ENCODE results near the gene HINT2. TPM values are rescaled to one million over a fixed set of nuclear protein-coding genes. Genes with fewer than 3 reads are reported as not detected.

Gene HINT2
- total and polyA plus RNA-seq, 3 experiments from 2014 or later: 65.1 to 71.7 (median 69.4) TPM

- Mint-ChIP-seq H3K27me3 (no peaks in the 10 kb centered on the region), H3K27ac (peak overlapping the region in 4 of 8 donors; percentile 25 to 96 (median 66)), H3K9me3 (no peaks in the 10 kb centered on the region), H3K4me1 (peaks cover 22 to 35% (median 24%) of the 10 kb centered on the region in 3 donors), H3K36me3 (peaks cover 0 to 4% (median 0%) of the 10 kb centered on the region in 3 donors), H3K4me3 (peak overlapping the region in 6 of 7 donors; percentile 47 to 99 (median 91))
- no peaks in the 10 kb centered on the region for H3K27me3 ChIP-seq (ENCODE audit: insufficient read depth, low read length, poor library complexity, severe bottlenecking)
- DNase-seq: no peak
- H3K36me3 ChIP-seq (ENCODE audit: insufficient read depth, low read length): no peaks in the 10 kb centered on the region
- no peaks in the 10 kb centered on the region for H3K9me3 ChIP-seq (ENCODE audit: low read length)
- H3K4me3 ChIP-seq (ENCODE audit: low read length): no peak overlapping the region
- ChIA-PET CTCF (interaction anchor here (1.5 to 3.3 kb wide), 4 partner anchors 8 to 35 kb away, joined by 5 to 18 read pairs (median 10); partner anchors contain the start of genes HINT2 and NPR2), POLR2A (no interaction called here)
- H3K27ac ChIP-seq (ENCODE audit: low read depth, low read length): no peak overlapping the region
- H3K4me1 ChIP-seq (ENCODE audit: insufficient read depth, low read length): peaks cover 14% of the 10 kb centered on the region
Measured at GRCh38 chr9:35827486-35827885, 12.6 kb upstream of the HINT2 start.

GRCh38 chr9:35826071-35826701, 11.3 kb upstream of the HINT2 start:
- no peaks in the 10 kb centered on the region for H3K9me3 Mint-ChIP-seq
- CTCF ChIA-PET: interaction anchor here (0.6 to 3.4 kb wide), 22 partner anchors 9 to 1943 kb away, joined by 3 to 18 read pairs (median 5); partner anchors contain the start of genes GBA2, HINT2, NPR2 and RGP1
- no peak overlapping the region for H3K27ac ChIP-seq (ENCODE audit: low read depth, low read length)
- peak overlapping the region in 5 of 8 donors; percentile 21 to 85 (median 28) for H3K27ac Mint-ChIP-seq
- H3K4me1 Mint-ChIP-seq: peaks cover 22 to 31% (median 24%) of the 10 kb centered on the region in 3 donors
- peaks cover 0 to 4% (median 0%) of the 10 kb centered on the region in 3 donors for H3K36me3 Mint-ChIP-seq
- H3K36me3 ChIP-seq (ENCODE audit: insufficient read depth, low read length): no peaks in the 10 kb centered on the region
- no peak overlapping the region for H3K4me3 ChIP-seq (ENCODE audit: low read length)
- H3K27me3 ChIP-seq (ENCODE audit: insufficient read depth, low read length, poor library complexity, severe bottlenecking): no peaks in the 10 kb centered on the region
- peak overlapping the region in 4 of 7 donors; percentile 55 to 69 (median 65) for H3K4me3 Mint-ChIP-seq
- H3K4me1 ChIP-seq (ENCODE audit: insufficient read depth, low read length): peaks cover 14% of the 10 kb centered on the region
- POLR2A ChIA-PET: interaction anchor here (0.6 kb wide), 1 partner anchor 82 kb away, joined by 3 read pairs; no protein-coding TSS in a partner anchor
- DNase-seq: peak in 2 of 5 donors; percentile 45 to 58
- H3K9me3 ChIP-seq (ENCODE audit: low read length): no peaks in the 10 kb centered on the region
- H3K27me3 Mint-ChIP-seq: no peaks in the 10 kb centered on the region

- no peak overlapping the region for H3K27ac ChIP-seq (ENCODE audit: low read depth, low read length)
- POLR2A ChIA-PET: interaction anchor here (1.0 kb wide), 1 partner anchor 11 kb away, joined by 3 read pairs; the partner anchor contains the start of gene SPAG8
Measured at GRCh38 chr9:35822926-35823325, 8.1 kb upstream of the HINT2 start.

GRCh38 chr9:35820076-35820475, 5.2 kb upstream of the HINT2 start:
- Mint-ChIP-seq H3K4me3 (peak overlapping the region in 1 of 7 donors; percentile 58), H3K36me3 (peaks cover 0 to 5% (median 0%) of the 10 kb centered on the region in 3 donors), H3K9me3 (no peaks in the 10 kb centered on the region), H3K4me1 (peaks cover 6 to 8% (median 7%) of the 10 kb centered on the region in 3 donors), H3K27ac (no peak overlapping the region), H3K27me3 (peaks cover 0 to 8% of the 10 kb centered on the region in 2 donors)
- H3K27me3 ChIP-seq (ENCODE audit: insufficient read depth, low read length, poor library complexity, severe bottlenecking): no peaks in the 10 kb centered on the region
- CTCF ChIA-PET: no interaction called here
- POLR2A ChIA-PET: no interaction called here
- no peak overlapping the region for H3K4me3 ChIP-seq (ENCODE audit: low read length)
- no peaks in the 10 kb centered on the region for H3K9me3 ChIP-seq (ENCODE audit: low read length)
- H3K27ac ChIP-seq (ENCODE audit: low read depth, low read length): no peak overlapping the region
- H3K36me3 ChIP-seq (ENCODE audit: insufficient read depth, low read length): no peaks in the 10 kb centered on the region
- H3K4me1 ChIP-seq (ENCODE audit: insufficient read depth, low read length): no peaks in the 10 kb centered on the region
- no peak for DNase-seq

More at GRCh38 chr9:35822926-35823325, 8.1 kb upstream of the HINT2 start:
- no peaks in the 10 kb centered on the region for H3K27me3 ChIP-seq (ENCODE audit: insufficient read depth, low read length, poor library complexity, severe bottlenecking)
- H3K36me3 Mint-ChIP-seq: no peaks in the 10 kb centered on the region
- no peaks in the 10 kb centered on the region for H3K9me3 Mint-ChIP-seq
- peaks cover 0 to under 1% of the 10 kb centered on the region in 2 donors for H3K27me3 Mint-ChIP-seq
- CTCF ChIA-PET: no interaction called here
- H3K4me3 ChIP-seq (ENCODE audit: low read length): no peak overlapping the region
- H3K36me3 ChIP-seq (ENCODE audit: insufficient read depth, low read length): no peaks in the 10 kb centered on the region
- no peak overlapping the region for H3K4me3 Mint-ChIP-seq
- no peak overlapping the region for H3K27ac Mint-ChIP-seq
- no peaks in the 10 kb centered on the region for H3K9me3 ChIP-seq (ENCODE audit: low read length)
- peaks cover 4 to 5% (median 5%) of the 10 kb centered on the region in 3 donors for H3K4me1 Mint-ChIP-seq
- no peak for DNase-seq
- H3K4me1 ChIP-seq (ENCODE audit: insufficient read depth, low read length): no peaks in the 10 kb centered on the region

GRCh38 chr9:35818341-35818740, 3.5 kb upstream of the HINT2 start:
- Histone ChIP-seq H3K4me1 (ENCODE audit: insufficient read depth, low read length) (peaks cover 10% of the 10 kb centered on the region), H3K4me3 (ENCODE audit: low read length) (no peak overlapping the region), H3K36me3 (ENCODE audit: insufficient read depth, low read length) (no peaks in the 10 kb centered on the region), H3K27ac (ENCODE audit: low read depth, low read length) (no peak overlapping the region), H3K27me3 (ENCODE audit: insufficient read depth, low read length, poor library complexity, severe bottlenecking) (no peaks in the 10 kb centered on the region), H3K9me3 (ENCODE audit: low read length) (no peaks in the 10 kb centered on the region)
- Mint-ChIP-seq H3K27ac (no peak overlapping the region), H3K36me3 (peaks cover 0 to 8% (median 0%) of the 10 kb centered on the region in 3 donors), H3K27me3 (peaks cover 0 to 8% of the 10 kb centered on the region in 2 donors), H3K4me1 (peaks cover 16 to 20% (median 19%) of the 10 kb centered on the region in 3 donors), H3K4me3 (peak overlapping the region in 3 of 7 donors; percentile 23 to 81 (median 72)), H3K9me3 (no peaks in the 10 kb centered on the region)
- ChIA-PET CTCF (no interaction called here), POLR2A (no interaction called here)
- no peak for DNase-seq

GRCh38 chr9:35816708-35817107, 1.9 kb upstream of the HINT2 start:
- no peaks in the 10 kb centered on the region for H3K36me3 ChIP-seq (ENCODE audit: insufficient read depth, low read length)
- no peak overlapping the region for H3K27ac ChIP-seq (ENCODE audit: low read depth, low read length)
- H3K4me3 ChIP-seq (ENCODE audit: low read length): no peak overlapping the region
- no peak for DNase-seq
- H3K36me3 Mint-ChIP-seq: peaks cover 0 to 10% (median 0%) of the 10 kb centered on the region in 3 donors
- peaks cover 22% of the 10 kb centered on the region for H3K4me1 ChIP-seq (ENCODE audit: insufficient read depth, low read length)
- CTCF ChIA-PET: interaction anchor here (1.0 to 1.8 kb wide), 3 partner anchors 9 to 60 kb away, joined by 3 to 10 read pairs (median 4); no protein-coding TSS in a partner anchor
- no peaks in the 10 kb centered on the region for H3K9me3 ChIP-seq (ENCODE audit: low read length)
- peak overlapping the region in 1 of 8 donors; percentile 40 for H3K27ac Mint-ChIP-seq
- no peaks in the 10 kb centered on the region for H3K9me3 Mint-ChIP-seq
- H3K4me3 Mint-ChIP-seq: peak overlapping the region in 6 of 7 donors; percentile 41 to 96 (median 50)
- POLR2A ChIA-PET: no interaction called here
- H3K27me3 Mint-ChIP-seq: peaks cover 0 to 12% of the 10 kb centered on the region in 2 donors
- H3K27me3 ChIP-seq (ENCODE audit: insufficient read depth, low read length, poor library complexity, severe bottlenecking): no peaks in the 10 kb centered on the region
- peaks cover 31 to 37% (median 33%) of the 10 kb centered on the region in 3 donors for H3K4me1 Mint-ChIP-seq

GRCh38 chr9:35814106-35814840, 569 bp downstream of the HINT2 start:
- ChIA-PET CTCF (interaction anchor here (0.8 to 3.6 kb wide), 12 partner anchors 11 to 211 kb away, joined by 3 to 16 read pairs (median 4); partner anchors contain the start of gene FAM221B), POLR2A (interaction anchor here (0.6 to 1.0 kb wide), 3 partner anchors 14 to 82 kb away, joined by 3 to 5 read pairs (median 3); partner anchors contain the start of genes CREB3, FAM221B, TLN1 and TMEM8B)
- Mint-ChIP-seq H3K4me3 (peak overlapping the region; percentile 91 to 96 (median 94)), H3K4me1 (peaks cover 36 to 49% (median 43%) of the 10 kb centered on the region in 3 donors), H3K27me3 (peaks cover 0 to 12% of the 10 kb centered on the region in 2 donors), H3K9me3 (no peaks in the 10 kb centered on the region), H3K36me3 (peaks cover 0 to 14% (median 0%) of the 10 kb centered on the region in 3 donors), H3K27ac (peak overlapping the region; percentile 25 to 97 (median 89))
- DNase-seq: peak in 3 of 5 donors; percentile 5 to 63 (median 27)
- Histone ChIP-seq H3K27me3 (ENCODE audit: insufficient read depth, low read length, poor library complexity, severe bottlenecking) (no peaks in the 10 kb centered on the region), H3K4me1 (ENCODE audit: insufficient read depth, low read length) (peaks cover 29% of the 10 kb centered on the region), H3K36me3 (ENCODE audit: insufficient read depth, low read length) (no peaks in the 10 kb centered on the region), H3K9me3 (ENCODE audit: low read length) (no peaks in the 10 kb centered on the region), H3K4me3 (ENCODE audit: low read length) (peak overlapping the region; percentile 91), H3K27ac (ENCODE audit: low read depth, low read length) (peak overlapping the region; percentile 65)
